ENCODE data around the gene FRMD4A. TPM values are rescaled to one million over a fixed set of nuclear protein-coding genes. Genes with fewer than 3 reads are reported as not detected.

FRMD4A gene
- total RNA-seq, 1 donor from 2014 or later, result 28.2 TPM

- DNase-seq (ENCODE audit: low read depth), result no peak
- Histone ChIP-seq H3K27me3 (ENCODE audit: control insufficient read depth, insufficient read depth, low read length) (no peaks in the 10 kb centered on the region), H3K4me3 (ENCODE audit: low read depth, low read length) (no peak overlapping the region), H3K36me3 (ENCODE audit: control insufficient read depth, insufficient read depth, low read length) (no peaks in the 10 kb centered on the region)
- TF ChIP-seq, protein P1, sequence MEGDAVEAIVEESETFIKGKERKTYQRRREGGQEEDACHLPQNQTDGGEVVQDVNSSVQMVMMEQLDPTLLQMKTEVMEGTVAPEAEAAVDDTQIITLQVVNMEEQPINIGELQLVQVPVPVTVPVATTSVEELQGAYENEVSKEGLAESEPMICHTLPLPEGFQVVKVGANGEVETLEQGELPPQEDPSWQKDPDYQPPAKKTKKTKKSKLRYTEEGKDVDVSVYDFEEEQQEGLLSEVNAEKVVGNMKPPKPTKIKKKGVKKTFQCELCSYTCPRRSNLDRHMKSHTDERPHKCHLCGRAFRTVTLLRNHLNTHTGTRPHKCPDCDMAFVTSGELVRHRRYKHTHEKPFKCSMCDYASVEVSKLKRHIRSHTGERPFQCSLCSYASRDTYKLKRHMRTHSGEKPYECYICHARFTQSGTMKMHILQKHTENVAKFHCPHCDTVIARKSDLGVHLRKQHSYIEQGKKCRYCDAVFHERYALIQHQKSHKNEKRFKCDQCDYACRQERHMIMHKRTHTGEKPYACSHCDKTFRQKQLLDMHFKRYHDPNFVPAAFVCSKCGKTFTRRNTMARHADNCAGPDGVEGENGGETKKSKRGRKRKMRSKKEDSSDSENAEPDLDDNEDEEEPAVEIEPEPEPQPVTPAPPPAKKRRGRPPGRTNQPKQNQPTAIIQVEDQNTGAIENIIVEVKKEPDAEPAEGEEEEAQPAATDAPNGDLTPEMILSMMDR (IDR thresholded peaks at IDR 0.05; ENCODE audit: insufficient read depth, low read length, poor library complexity, severe bottlenecking), result no peak
These were observed 172.1 kb downstream of the FRMD4A start for GRCh38 chr10:14158575-14158974.

DNA sequence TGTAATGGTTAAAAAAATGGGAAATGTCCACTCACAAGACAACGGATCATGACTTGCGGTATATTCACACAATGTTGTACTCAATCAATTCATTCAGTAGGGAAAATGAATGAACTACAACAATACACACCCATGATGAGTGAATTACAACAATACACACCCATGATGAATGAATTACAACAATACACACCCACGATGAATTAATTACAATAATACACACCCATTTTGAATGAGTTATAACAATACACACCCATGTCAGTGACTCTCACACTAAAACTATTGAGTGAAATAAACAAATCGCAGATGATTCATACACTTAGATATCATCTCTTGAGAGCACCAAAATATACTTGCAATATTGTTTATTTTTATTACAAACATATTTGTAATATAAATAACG lies 174.6 kb downstream of the FRMD4A start:
- no peak for DNase-seq (ENCODE audit: low read depth)

GRCh38 chr10:14153570-14154055 lies 177.1 kb downstream of the FRMD4A start:
- no peaks in the 10 kb centered on the region for H3K27me3 ChIP-seq (ENCODE audit: control insufficient read depth, insufficient read depth, low read length)
- DNase-seq (ENCODE audit: low read depth), result no peak
- TF ChIP-seq, protein P1 (IDR thresholded peaks at IDR 0.05; ENCODE audit: insufficient read depth, low read length, poor library complexity, severe bottlenecking), result no peak
- H3K4me3 ChIP-seq (ENCODE audit: low read depth, low read length), result no peak overlapping the region
- no peaks in the 10 kb centered on the region for H3K36me3 ChIP-seq (ENCODE audit: control insufficient read depth, insufficient read depth, low read length)

More for the DNA sequence above, 174.6 kb downstream of the FRMD4A start:
- H3K27me3 ChIP-seq (ENCODE audit: control insufficient read depth, insufficient read depth, low read length), result no peaks in the 10 kb centered on the region
- no peak overlapping the region for H3K4me3 ChIP-seq (ENCODE audit: low read depth, low read length)
- no peaks in the 10 kb centered on the region for H3K36me3 ChIP-seq (ENCODE audit: control insufficient read depth, insufficient read depth, low read length)
- TF ChIP-seq, protein P1 (IDR thresholded peaks at IDR 0.05; ENCODE audit: insufficient read depth, low read length, poor library complexity, severe bottlenecking), result no peak

DNA sequence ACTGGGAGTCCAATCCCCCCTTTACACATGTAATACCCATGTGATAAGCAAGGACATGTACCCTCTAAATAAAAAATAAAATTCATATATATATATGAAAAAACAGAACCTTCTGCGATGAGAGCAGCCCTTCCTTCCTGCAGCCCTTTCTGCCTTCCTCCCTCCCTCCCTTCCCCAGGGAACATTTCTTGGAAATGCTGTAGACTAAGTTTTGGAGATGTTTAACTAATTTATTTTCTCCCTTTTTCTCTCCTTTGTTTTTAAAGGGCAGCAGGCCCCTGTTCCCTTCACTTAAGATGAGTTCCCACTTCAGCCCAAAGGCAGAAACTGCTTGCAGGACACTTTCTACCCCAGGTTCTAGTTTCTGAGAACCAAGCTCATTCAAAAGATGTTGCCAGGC lies 179.2 kb downstream of the FRMD4A start:
- no peaks in the 10 kb centered on the region for H3K36me3 ChIP-seq (ENCODE audit: control insufficient read depth, insufficient read depth, low read length)
- no peak for DNase-seq (ENCODE audit: low read depth)
- TF ChIP-seq, protein P1 (IDR thresholded peaks at IDR 0.05; ENCODE audit: insufficient read depth, low read length, poor library complexity, severe bottlenecking), result no peak

DNA sequence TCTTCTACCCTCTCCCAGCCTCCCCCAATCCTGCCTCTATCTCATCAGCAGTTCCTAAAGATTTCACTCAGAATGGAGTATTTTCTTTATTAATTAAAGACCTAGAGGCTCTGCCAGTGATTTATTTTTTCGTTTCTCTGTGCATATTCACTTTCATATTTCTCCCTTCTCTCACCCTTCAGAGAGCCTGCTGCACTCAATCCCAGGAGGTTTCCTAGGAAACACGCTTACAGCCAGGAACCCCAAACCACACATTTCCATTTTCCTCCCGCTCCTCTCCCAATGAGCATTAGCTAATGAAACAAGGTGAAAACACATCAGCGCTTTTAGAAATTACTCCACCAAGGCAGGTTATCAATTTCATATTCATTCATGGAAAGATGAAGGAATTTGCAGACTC lies 180.2 kb downstream of the FRMD4A start:
- Histone ChIP-seq H3K4me3 (ENCODE audit: low read depth, low read length) (no peak overlapping the region), H3K36me3 (ENCODE audit: control insufficient read depth, insufficient read depth, low read length) (no peaks in the 10 kb centered on the region), H3K27me3 (ENCODE audit: control insufficient read depth, insufficient read depth, low read length) (no peaks in the 10 kb centered on the region)
- TF ChIP-seq, protein P1 (IDR thresholded peaks at IDR 0.05; ENCODE audit: insufficient read depth, low read length, poor library complexity, severe bottlenecking), result no peak
- DNase-seq (ENCODE audit: low read depth), result no peak

More for the DNA sequence above, 179.2 kb downstream of the FRMD4A start:
- no peaks in the 10 kb centered on the region for H3K27me3 ChIP-seq (ENCODE audit: control insufficient read depth, insufficient read depth, low read length)
- H3K4me3 ChIP-seq (ENCODE audit: low read depth, low read length), result no peak overlapping the region

- H3K36me3 ChIP-seq (ENCODE audit: control insufficient read depth, insufficient read depth, low read length), result no peaks in the 10 kb centered on the region
- no peak overlapping the region for H3K4me3 ChIP-seq (ENCODE audit: low read depth, low read length)
- H3K27me3 ChIP-seq (ENCODE audit: control insufficient read depth, insufficient read depth, low read length), result no peaks in the 10 kb centered on the region
- TF ChIP-seq, protein P1 (IDR thresholded peaks at IDR 0.05; ENCODE audit: insufficient read depth, low read length, poor library complexity, severe bottlenecking), result no peak
- no peak for DNase-seq (ENCODE audit: low read depth)
These were observed 184.2 kb downstream of the FRMD4A start for GRCh38 chr10:14146501-14146900.
